IPS-18c (cell line): Measurements from ENCODE around the gene CDKN2B-AS1.

Source experiments
- H3K4me3 ChIP-seq: 2 replicates; pipeline ENCODE4 v1.7.0; 2013; ENCODE audit warnings: low read depth, mild to moderate bottlenecking, low read length, moderate library complexity; ENCODE audit not compliant: insufficient read depth
- H3K9me3 ChIP-seq: one replicate; pipeline ENCODE4 v1.6.1; 2013; ENCODE audit warnings: mild to moderate bottlenecking, low read length, moderate library complexity; ENCODE audit not compliant: control insufficient read depth, insufficient read depth

Gene CDKN2B-AS1

DNA sequence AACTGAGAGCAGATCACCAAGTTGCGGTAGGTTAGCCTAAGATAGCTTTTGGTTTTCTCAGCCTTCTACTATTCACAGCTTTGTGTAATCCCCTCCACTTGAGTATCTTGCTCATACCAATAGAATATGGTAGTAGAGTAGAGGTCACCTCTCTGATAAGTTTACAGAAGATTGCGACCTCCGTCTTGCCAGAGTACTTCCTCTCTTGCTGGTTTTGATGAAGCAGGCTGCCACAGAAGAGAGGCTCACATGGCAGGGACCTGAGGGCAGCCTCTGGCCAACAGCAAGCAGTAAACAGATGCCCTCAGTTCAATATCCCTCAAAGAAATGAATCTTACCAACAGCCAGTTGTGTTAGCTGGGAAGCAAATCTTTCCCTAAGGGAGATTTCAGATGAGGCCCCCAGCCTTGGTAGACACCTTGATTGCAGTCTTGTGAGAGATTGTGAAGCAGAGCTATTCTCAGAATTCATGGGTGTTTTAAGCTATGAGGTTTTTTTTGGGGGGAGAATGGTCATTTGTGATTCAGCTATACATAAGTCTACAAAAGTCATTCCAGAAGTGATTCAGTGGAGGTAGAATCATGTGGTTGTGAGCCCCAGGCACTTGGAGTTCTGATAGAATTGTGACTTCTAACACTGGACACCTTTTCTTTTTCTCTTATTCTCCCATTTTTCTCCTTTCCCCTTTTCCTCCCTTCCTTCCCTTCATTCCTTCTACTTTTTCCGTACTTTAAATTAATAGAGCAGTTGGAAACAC is 37.2 kb downstream of the CDKN2B-AS1 start:
- H3K9me3 ChIP-seq: no peaks in the 10 kb centered on the region
- no peak overlapping the region for H3K4me3 ChIP-seq

DNA sequence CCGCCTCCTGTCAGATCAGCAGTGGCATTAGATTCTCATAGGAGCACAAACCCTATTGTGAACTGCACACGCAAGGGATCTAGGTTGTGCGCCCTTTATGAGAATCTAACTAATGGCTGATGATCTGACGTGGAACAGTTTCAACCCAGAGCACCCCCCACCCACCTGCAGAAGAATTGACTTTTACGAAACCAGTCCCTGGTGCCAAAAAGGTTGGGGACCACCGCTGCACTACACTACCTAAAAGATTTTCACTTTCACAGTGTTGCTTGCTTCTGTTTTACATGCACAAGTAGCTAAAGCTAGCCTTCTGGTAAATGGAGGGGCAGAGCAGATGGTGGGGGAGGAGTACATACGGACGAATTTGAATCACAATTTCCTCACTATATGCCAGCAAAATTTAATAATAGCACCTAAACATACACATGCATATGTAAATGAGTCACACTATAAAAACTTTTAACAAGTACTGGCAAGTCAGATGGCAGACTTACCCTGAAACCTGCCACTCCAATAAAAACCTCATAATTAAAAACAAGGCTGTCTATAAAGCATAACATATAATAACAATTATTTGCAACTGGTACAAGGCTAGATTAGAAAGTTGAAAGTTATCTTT is 38.5 kb downstream of the CDKN2B-AS1 start:
- H3K9me3 ChIP-seq: no peaks in the 10 kb centered on the region
- H3K4me3 ChIP-seq: no peak overlapping the region

DNA sequence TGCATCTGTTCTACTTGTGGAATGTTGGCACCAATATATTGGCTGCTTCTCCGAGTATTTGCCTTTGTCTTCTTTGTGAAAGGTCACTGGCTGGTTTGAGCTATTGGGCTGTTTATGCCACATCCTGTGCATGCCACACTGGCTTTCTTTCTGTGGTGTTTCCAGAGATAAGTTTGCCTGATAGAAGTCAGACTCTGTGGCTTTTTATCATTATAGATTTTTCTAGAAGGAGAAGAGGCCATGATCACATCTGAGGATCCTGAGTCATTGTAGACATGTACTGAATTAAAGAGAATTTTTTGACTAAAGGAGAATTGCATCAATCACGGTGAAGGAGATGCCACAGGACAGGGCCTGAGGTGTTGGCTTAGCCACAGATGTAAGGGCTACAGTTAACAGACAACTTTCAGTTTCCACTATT is 41.0 kb downstream of the CDKN2B-AS1 start:
- Histone ChIP-seq H3K4me3 (no peak overlapping the region), H3K9me3 (no peaks in the 10 kb centered on the region)

DNA sequence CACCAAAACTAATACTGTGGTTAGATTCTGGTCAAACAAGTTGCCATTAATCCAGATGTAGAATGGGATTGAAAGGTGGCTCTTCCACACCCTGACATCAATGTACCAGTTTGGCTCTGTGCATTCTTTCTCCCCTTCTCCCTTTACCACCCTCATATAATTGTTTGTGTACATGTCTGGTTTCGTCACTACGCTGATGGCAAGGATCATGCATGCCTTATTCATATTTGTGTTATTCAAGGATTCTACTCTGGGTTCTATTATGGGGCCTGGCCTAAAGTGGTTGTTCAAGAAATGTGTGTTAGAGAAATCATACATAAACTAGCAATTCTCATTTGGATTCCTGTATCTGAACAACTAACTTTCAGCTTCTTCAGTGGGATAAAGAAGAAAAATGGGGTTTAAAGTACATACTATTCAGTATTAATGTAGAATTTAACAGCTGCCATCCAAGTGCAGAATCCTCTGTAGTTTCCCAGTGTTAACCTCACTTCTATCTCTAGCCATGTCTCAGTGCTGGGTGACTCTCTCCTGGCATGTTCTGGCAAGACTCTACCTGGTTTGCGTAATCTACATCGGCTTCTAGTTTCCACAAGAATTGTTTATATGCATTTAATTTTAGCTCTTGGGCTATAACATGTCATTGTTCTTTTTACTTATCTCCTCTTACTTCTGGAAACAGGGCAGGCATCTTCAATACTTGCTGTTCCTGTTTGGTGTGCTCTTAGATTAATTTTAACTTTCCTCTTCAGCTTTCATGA is 42.5 kb downstream of the CDKN2B-AS1 start:
- Histone ChIP-seq H3K9me3 (no peaks in the 10 kb centered on the region), H3K4me3 (no peak overlapping the region)

DNA sequence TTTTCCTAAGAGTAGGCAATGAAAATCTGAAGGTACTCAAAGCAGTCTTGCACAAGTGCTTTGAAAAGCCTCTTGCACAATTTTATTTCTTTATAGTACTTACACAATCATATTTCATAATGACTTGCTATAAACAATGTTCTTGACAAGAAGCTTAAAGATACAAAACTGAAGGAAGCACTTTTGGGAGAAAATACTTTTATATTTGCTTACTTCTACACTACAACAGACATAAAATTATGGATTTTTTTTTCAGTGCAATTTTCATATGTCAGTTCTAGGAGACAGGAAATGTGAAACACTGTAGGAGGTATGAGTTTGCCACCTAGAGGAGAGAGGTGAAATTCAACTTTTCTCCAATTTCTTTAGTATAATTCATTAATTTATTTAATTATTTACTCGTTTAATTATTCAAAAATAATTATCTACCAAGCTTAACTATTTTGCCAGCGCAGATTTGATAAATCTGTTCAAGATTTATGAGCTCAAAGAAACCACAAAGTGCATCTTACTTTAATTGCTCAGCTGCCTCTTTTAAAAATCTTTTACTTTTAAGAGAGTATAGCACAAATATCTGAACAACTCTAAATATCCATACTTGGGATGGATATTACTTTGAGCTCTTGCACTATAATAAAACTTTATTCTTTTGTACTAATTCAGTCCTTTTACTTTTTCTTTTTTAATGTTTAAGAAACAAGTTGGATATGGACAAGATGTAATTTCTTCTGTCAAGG is 43.5 kb downstream of the CDKN2B-AS1 start:
- Histone ChIP-seq H3K4me3 (no peak overlapping the region), H3K9me3 (no peaks in the 10 kb centered on the region)

DNA sequence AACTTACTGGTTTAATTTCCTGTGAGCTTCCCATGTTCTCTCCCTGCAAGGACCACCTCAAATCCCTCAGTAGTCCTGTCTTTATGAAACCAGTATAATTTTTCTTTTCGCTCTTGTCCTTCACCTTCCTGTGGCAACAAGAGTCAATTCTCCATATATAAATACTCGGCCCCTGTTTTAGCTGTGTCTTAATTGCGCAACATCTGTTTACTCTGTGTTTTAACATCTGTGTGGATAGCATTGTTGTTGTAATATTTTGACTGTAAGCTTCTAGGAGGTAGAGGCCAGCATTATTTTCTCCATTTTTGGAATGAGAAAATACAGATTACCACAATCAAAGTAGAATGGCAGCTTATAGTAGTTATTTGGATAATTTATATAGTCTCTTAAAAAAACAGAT is 44.7 kb downstream of the CDKN2B-AS1 start:
- Histone ChIP-seq H3K4me3 (no peak overlapping the region), H3K9me3 (no peaks in the 10 kb centered on the region)

DNA sequence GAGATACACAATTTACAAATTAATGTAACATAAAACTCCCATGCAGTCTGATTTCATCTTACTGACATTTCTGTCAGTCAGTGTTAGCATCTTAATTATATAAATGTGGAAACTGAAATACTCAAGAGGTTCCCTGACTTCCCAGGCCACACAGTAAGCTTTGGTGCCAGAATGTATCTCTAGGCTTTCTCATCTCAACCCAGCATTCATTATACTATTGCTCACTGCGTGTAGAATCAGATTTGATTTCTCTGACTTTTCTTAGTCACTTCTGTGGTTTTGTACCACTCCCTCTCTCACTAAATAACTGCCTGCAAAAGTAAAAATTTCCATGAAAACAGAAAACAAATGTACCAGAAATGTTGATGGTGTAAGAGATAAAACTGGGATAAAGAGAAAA is 46.2 kb downstream of the CDKN2B-AS1 start:
- no peaks in the 10 kb centered on the region for H3K9me3 ChIP-seq
- H3K4me3 ChIP-seq: no peak overlapping the region

DNA sequence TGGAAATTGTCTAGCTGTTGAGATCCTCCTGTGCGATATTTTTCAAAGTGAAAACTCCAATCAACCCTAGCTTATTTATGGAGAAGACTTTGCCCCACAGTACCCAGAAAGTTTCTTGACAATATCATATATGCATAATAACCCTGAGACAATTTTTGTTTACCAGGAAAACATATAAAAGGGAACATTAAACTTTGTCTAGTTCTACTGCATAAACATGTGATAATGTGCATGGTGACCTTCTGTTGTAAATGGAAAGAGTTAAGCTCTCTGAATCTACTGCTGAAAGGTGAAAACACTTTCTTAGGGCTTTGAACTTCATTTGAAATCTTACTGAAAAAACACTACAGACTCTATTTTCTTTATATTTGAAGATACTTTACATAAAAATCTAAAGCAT is 46.8 kb downstream of the CDKN2B-AS1 start:
- Histone ChIP-seq H3K9me3 (no peaks in the 10 kb centered on the region), H3K4me3 (no peak overlapping the region)

DNA sequence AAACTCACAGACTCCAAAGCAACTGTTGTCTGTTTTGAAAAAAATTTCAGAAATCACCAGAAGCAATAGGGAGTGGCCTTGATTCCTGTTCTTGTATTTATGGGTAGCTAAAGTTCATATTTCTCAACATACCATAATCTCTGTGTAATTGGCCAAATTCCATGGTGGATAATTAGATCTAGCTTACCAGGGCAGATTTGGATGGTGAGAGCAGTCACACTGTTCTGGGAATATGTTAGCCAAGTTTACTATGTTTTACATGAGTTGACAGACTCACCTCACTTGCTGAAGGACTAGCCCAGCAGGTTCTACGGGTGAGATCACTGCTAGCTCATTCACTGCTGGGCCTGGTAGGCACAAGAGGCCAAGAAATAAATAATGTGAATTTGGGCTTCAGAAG is 47.2 kb downstream of the CDKN2B-AS1 start:
- H3K4me3 ChIP-seq: no peak overlapping the region

DNA sequence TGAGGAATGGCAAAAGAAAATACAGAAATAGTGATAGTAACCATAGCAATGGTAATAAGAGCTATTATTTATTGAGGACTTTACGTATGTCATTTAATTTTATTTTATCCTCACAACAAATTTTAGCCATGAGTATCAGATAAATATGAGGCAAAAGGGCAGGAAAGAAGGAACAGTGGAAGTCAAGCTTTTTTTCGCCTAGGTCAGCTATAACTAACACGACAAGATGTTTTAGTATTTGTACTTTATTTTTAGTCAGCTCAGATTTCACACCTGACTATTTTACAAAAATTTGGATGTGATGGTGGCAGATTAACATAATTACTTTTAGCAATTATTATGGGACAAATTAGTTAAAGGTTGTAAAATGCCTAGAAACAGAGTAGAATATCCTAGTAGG is 49.3 kb downstream of the CDKN2B-AS1 start:
- no peaks in the 10 kb centered on the region for H3K9me3 ChIP-seq

More for the DNA sequence above, 47.2 kb downstream of the CDKN2B-AS1 start:
- H3K9me3 ChIP-seq: no peaks in the 10 kb centered on the region

DNA sequence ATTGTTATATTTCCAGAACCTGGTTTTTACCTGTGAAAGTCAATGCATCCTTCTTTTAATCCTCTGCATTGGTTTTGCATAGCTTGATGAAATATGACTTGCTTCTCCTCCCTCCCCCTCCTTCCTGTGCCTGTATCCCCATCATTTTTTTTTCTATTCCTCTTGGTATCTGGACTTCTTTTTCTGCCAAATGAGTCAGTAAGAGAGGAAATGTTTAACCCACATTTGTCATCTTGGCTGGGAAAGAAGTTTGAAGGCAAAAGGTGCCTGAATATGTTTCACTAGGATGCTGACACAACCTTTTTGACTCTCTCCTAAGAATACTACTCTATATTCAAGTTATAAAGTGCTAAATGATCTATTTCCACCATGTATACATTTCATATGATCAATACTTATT is 50.0 kb downstream of the CDKN2B-AS1 start:
- Histone ChIP-seq H3K9me3 (no peaks in the 10 kb centered on the region), H3K4me3 (no peak overlapping the region)

More for the DNA sequence above, 49.3 kb downstream of the CDKN2B-AS1 start:
- H3K4me3 ChIP-seq: no peak overlapping the region

DNA sequence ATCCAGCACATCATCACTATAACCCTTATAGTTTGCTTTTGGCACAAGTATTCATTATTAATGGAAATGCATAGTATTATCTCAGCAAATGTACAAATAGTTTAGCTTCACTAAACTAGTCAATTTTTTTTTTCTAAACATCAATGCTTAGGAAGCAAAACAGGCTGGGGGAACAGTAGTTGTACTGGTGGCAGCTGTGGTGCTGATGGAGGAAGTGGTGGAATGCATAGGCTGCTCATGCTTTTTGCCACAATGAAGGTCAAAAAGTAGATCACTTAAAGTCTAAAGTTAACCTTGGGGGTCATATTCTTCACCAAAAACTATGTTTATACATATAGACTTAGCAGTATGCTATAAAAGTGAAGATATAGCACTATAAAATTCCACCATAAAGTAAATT is 50.8 kb downstream of the CDKN2B-AS1 start:
- no peaks in the 10 kb centered on the region for H3K9me3 ChIP-seq
- no peak overlapping the region for H3K4me3 ChIP-seq

DNA sequence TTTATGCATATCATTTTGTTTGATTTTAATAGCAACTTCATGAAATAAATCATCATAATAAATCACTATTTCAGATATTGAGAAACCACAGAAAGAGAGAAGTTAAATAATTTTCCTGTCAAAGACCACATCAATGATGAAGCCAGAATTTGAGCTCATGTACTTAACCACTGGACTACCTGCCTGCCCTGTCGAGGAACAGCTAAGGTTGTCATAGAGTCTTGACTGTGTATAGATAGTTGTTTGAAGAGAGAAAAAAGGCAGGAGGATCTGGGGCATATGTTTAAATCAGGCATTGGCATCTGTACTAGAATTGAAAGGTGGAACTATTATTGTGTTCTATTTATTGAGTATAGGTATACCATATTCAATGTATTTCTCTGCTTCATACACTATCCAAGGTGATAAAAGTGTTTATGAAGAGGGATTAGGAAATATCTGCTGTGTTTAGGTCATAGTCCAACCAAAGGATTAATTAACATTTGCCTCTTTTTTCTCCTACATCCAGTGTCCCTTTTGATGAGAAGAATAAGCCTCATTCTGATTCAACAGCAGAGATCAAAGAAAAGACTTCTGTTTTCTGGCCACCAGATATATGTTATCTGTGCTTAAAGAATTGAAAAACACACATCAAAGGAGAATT is 51.8 kb downstream of the CDKN2B-AS1 start:
- Histone ChIP-seq H3K4me3 (no peak overlapping the region), H3K9me3 (no peaks in the 10 kb centered on the region)

DNA sequence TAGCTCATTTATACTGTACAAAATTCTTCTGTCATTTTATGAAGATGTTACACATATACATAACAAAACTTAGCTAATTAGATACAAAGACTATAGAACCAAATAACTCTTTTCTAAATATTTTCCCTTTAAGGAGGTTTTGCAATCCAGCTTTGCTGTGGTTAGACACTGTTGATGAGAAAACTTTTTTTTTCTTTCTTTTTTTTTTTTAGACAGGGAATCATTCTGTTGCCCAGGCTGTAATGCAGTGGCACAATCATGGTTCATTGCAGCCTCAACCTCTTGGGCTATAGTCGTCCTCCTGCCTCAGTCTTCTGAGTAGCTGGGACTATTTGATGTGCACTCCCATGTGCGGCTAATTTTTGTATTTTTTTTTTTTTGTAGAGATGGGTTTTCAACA is 53.0 kb downstream of the CDKN2B-AS1 start:
- Histone ChIP-seq H3K4me3 (no peak overlapping the region), H3K9me3 (no peaks in the 10 kb centered on the region)

DNA sequence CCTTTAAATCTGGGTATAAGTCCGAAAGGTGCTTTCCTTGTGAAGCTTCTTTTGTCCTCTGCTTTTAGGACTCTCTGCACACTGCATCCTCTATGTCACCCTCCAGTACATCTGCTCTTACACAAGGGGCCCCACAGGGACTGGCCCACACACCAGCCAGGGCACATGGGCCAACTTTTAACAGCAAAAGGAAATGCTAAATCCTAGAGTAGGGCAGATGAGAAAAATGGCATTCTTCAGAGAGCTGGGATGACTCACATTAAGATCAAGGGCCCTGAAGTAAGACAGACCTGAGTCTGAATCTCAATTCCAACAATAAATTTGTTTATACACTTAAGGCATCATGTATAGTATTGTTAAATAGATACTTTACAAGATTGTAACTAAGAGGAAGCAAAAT is 54.8 kb downstream of the CDKN2B-AS1 start:
- no peaks in the 10 kb centered on the region for H3K9me3 ChIP-seq
- H3K4me3 ChIP-seq: no peak overlapping the region

DNA sequence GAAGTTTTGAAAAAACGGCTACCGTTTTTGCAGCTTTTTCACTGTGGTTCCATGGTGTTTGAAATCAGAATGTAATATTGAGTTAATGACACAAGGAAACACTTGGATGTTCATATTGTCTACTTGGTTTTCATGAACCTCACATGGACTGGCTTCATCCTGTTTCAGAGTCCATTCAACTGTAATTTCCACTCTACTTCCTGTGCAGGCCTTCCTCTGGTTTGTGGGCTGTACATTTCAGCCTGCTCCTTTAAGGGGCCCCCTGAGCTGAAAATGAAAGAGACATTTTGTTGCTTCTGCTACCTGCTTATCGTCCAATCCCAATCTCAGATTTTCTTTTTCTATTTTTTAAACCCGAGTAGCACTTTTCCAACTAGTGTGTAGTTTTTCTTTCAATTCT is 56.3 kb downstream of the CDKN2B-AS1 start:
- H3K4me3 ChIP-seq: no peak overlapping the region
- H3K9me3 ChIP-seq: no peaks in the 10 kb centered on the region

DNA sequence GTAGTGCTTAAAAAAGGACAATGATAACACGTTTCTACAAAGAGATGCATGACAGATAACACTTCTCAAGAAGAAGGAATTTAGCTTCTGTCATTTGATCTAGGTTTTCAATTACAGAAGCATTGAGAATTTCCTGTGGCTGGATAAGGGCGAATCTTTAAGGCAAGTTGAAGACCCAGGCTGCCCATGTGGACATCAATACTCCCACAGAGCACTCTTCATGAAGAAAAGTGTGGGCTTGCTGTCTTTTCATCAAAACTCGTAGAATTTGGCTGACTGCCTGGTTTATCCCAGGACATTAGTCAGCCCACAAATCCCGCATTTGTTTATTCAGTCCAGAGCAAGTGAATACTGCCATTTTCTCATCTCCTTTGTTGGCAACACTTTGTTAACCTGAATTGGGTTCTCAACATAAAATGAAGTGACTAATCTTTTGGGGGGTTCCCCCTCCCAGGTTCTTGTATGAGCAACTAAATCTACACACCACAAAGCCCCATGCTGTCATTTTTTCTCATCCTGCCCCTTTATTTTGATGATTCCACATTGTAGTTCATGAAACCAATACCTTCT is 57.9 kb downstream of the CDKN2B-AS1 start:
- H3K9me3 ChIP-seq: no peaks in the 10 kb centered on the region
- H3K4me3 ChIP-seq: no peak overlapping the region
